Activated CD4-positive, alpha-beta T cell treated with anti-CD3 and anti-CD28 coated beads, Interleukin-2, amount 10 ng/mL, durations not matched to agents 24 days and 14 days (primary cell): ENCODE data around the gene LMBR1. TPM values are rescaled to one million over a fixed set of nuclear protein-coding genes. Genes with fewer than 3 reads are reported as not detected.
"Not testable (repeated sequence)": the region's sequence is repeated elsewhere in the genome, so short reads cannot be mapped to it uniquely, and the experiment has no call there.

Source experiments
- DNase-seq: peaks from one replicate; pipeline ENCODE4 v3.0.0; 2022
- H3K27ac Mint-ChIP-seq: one replicate; pipeline ENCODE4 v1.8.0; 2022; ENCODE audit warnings: mild to moderate bottlenecking, mixed read lengths
- H3K27me3 Mint-ChIP-seq: one replicate; pipeline ENCODE4 v1.8.0; 2022; ENCODE audit warnings: mixed read lengths
- H3K36me3 Mint-ChIP-seq: one replicate; pipeline ENCODE4 v1.8.0; 2022; ENCODE audit warnings: low read depth, mild to moderate bottlenecking, mixed read lengths
- H3K4me1 Mint-ChIP-seq: one replicate; pipeline ENCODE4 v1.8.0; 2021; ENCODE audit warnings: mixed read lengths
- H3K4me3 Mint-ChIP-seq: one replicate; pipeline ENCODE4 v1.8.0; 2022; ENCODE audit warnings: mild to moderate bottlenecking, moderate library complexity, mixed read lengths
- H3K9me3 Mint-ChIP-seq: one replicate; pipeline ENCODE4 v1.8.0; 2021; ENCODE audit warnings: mixed read lengths
- intact Hi-C: fragments of 100-400 bp; cut with micrococcal nuclease; formaldehyde crosslinking; loops from one replicate; pipeline ENCODE4 v1.15.1; 2023
- total RNA-seq: library from RNA; stranded (reverse); gene quantifications from 2 replicates; pipeline ENCODE4 v1.2.3, GENCODE V29; 2022

Gene LMBR1
- total RNA-seq, 1 donor from 2014 or later: 63.6 TPM

DNA sequence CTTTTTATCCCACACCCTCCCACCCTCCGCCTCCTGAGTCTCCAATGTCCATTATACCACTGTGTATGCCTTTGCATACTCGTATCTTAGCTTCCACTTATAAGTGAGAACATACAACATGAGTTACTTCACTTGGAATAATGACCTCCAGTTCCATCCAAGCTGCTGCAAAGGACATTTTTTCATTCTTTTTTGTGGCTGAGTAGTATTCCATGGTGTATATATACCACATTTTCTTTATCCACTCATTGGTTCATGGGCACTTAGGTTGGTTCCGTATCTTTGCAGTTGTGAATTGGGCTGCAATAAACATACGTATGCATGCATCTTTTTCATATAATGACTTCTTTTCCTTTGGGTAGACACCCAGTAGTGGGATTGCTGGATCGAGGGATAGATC lies 245.7 kb downstream of the LMBR1 start:
- intact Hi-C loops, H3K4me3 Mint-ChIP-seq, H3K27ac Mint-ChIP-seq, H3K4me1 Mint-ChIP-seq, H3K9me3 Mint-ChIP-seq, H3K36me3 Mint-ChIP-seq, DNase-seq: not testable (repeated sequence)
- H3K27me3 Mint-ChIP-seq: peaks cover 43% of the 10 kb centered on the region

DNA sequence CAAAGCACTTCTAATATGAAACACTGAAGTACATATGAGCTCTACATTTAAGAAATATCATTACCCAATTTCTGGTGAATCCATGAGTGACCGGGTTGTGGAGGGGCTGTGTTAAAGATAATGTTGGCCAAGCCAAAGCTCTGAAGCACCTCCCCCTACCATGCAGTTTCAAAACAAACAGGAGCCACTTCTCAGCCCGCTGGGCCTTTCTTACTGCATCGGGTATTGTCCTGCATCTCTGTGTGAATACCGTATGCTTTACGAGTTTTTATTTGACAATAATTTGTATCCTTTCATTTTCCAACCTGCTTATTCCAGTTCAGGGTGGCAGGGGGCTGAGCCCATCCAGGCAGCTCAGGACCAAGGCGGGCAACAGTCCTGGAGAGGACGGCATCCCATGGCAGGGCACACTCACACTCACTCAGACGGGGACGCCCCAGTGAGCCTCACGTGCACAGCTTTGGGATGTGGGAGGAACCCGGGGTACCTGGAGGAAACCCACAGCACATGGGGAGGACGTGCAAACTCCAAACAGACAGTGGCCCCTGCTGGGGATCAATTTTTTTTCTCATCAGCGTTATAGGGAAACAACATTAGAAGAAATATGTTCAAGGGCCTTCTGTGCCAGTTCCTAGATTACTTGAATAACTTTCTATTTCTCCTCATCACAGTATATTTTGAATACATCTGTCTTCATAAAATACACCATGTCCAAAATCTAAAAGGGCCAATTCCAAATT lies 250.5 kb downstream of the LMBR1 start:
- peaks cover 34% of the 10 kb centered on the region for H3K4me1 Mint-ChIP-seq
- no peak overlapping the region for H3K27ac Mint-ChIP-seq
- no peak for DNase-seq
- peaks cover 20% of the 10 kb centered on the region for H3K27me3 Mint-ChIP-seq
- H3K36me3 Mint-ChIP-seq: peaks cover 21% of the 10 kb centered on the region
- peaks cover 3% of the 10 kb centered on the region for H3K9me3 Mint-ChIP-seq
- no peak overlapping the region for H3K4me3 Mint-ChIP-seq
- intact Hi-C loops: loop anchor here (5.0 kb wide), 1 partner anchor 110 kb away; no protein-coding TSS in a partner anchor

DNA sequence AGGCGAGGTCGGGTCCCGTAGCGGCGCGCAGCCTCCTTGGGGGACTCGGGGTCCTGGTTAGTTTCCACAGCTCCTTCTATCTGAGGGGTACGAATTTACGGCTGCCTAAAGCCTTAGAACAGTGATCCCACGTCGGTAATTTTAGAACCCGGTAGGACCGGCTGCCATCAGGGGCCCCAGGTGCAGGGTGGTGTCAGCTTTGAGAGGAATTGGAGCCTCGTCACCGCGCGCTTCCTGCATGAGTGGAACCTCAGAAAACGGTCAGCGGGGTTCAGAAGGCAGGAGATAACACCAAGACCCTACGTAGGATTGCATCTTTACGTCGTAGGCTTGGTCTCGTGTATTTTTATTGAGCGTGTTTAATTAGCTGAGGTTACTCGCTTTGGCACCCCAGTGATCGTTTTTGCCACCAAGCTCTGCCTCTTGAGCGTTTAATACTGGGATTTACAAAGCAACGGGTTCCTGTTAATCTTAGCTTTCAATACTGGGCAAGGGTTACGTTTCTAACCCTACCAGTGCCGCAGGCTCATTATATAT lies 252.0 kb downstream of the LMBR1 start:
- H3K4me3 Mint-ChIP-seq: peak overlapping the region; percentile 97
- H3K27ac Mint-ChIP-seq: peak overlapping the region; percentile 99

DNA sequence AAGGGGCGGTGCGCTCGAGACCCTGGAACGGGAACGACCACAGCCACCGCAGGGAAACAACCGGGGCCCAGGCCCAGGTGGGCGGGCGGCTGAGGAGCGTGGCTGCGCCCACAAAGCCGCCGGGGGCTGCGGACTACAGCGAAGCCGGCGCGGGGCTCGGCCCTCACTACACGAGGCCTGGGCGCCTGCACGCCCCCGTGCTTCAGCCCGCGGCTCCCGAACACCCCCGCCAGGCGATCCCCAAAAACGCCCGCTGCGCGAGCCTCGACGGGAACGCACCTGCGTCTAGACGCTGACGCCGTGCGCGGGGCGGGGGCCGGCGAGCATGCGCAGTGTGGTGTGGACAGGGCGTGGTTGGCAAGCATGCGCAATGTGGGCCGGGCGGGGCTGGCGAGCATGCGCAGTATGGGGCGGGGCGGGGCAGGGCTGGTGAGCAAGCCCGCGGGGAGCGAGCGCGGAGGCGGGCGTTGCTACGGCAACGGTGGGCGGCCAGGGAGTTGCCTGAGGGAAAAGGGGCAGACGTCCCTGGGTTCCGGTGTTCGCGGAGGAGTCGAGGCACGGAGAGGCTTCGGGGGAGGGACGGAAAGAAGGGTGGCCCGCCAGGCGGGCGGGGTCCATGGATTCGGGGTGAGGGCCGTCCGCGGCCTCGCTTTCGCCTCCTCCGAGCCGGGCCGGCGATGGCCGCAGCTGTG lies 252.6 kb downstream of the LMBR1 start, which contains the start of gene RNF32:
TSS of gene RNF32 (plus strand) at position 518 of the 692 bp plus-strand sequence. CDS start 3,104 bp downstream, outside the sequence.
- intact Hi-C loops: loop anchor here (1.0 to 5.0 kb wide), 5 partner anchors 27 to 309 kb away; partner anchors contain the start of genes LMBR1 and NOM1

More for the DNA sequence above, 252.0 kb downstream of the LMBR1 start:
- peaks cover 37% of the 10 kb centered on the region for H3K4me1 Mint-ChIP-seq
- DNase-seq: peak; percentile 91
- no peaks in the 10 kb centered on the region for H3K9me3 Mint-ChIP-seq
- peaks cover 22% of the 10 kb centered on the region for H3K36me3 Mint-ChIP-seq
- intact Hi-C loops: loop anchor here (1.0 to 5.0 kb wide), 5 partner anchors 28 to 308 kb away; partner anchors contain the start of genes LMBR1 and NOM1
- peaks cover 12% of the 10 kb centered on the region for H3K27me3 Mint-ChIP-seq

DNA sequence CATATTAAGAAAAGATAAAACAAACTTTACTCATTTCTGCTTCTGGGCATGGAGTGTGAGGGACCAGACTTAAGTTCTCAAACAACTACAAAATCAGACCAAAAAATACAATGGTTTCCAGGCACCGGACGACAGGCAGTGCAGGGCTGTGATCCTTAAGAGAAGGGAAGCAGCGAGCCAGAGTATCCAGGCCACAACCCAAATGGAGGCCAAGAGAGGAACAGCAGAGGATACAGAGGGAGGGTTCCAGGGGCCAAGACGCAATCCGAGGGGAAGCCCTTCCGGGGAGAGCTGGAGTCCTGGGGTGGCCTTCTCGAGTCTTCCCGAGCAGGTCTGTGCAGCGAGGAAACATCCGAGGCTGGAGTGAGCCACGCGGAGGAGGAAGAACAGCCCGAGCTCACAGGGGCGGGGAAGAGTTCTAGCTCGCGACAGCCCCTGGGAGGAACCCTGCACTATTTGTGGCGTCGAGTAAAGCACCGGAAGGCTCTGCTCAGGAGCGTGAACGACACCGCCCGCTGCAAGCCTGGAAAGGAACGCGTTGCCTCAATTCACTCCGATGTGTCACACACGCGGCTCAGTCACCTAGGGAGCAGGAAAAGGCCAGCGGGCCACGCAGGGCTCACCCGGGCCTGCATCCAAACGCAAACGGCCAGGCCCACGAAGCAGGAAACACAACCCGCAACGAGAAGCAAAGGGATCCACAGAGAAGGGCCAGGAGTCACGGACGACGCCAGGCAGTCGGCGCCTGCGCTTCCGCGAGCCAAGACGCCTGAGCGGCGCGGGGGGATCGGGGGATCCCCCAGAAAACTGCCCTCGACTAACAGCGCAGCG lies 253.3 kb downstream of the LMBR1 start:
- Mint-ChIP-seq H3K27me3 (peaks cover 9% of the 10 kb centered on the region), H3K9me3 (no peaks in the 10 kb centered on the region), H3K4me3 (peak overlapping the region; percentile 97), H3K27ac (peak overlapping the region; percentile 99), H3K4me1 (peaks cover 41% of the 10 kb centered on the region), H3K36me3 (peaks cover 24% of the 10 kb centered on the region)
- intact Hi-C loops: loop anchor here (1.0 to 5.0 kb wide), 5 partner anchors 26 to 310 kb away; partner anchors contain the start of genes LMBR1 and NOM1
- DNase-seq: no peak

More for the DNA sequence above, 252.6 kb downstream of the LMBR1 start, which contains the start of gene RNF32:
- Mint-ChIP-seq H3K36me3 (peaks cover 24% of the 10 kb centered on the region), H3K27ac (peak within 1 kb of the TSS; percentile 99), H3K4me3 (peak within 1 kb of the TSS; percentile 97), H3K9me3 (no peaks in the 10 kb centered on the region), H3K4me1 (peaks cover 41% of the 10 kb centered on the region), H3K27me3 (peaks cover 11% of the 10 kb centered on the region)
- peak; percentile 99 for DNase-seq

DNA sequence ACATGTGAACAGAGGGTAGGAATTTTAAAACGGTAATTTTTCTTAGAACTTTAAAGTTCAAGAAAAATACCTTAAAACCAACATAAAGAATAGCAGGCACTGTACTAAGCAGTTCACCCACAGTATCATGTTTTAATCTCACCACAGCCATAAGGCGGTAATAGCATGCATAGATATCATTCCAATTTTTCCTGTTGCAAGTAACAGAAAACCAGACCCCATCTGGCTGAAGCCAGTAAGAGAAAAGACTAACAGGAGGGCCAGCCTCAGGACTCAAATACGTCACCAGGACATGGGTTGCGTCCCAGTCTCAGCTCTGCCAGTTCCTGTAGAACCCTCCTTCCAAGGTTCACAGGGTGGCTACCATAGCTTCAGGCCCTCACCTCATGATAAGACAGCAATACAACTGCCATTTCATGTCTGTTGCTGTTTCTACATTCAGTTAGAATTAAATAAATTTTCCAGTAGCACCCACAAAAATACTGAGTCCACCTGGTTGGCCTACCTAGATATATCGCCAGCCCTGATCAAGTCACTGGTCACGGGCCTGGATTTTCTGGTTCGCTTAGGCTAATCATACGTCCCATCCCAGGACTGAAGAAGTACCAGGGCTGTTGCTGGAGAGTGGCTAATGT lies 254.4 kb downstream of the LMBR1 start:
- H3K27me3 Mint-ChIP-seq: peaks cover 8% of the 10 kb centered on the region
- H3K27ac Mint-ChIP-seq: no peak overlapping the region

DNA sequence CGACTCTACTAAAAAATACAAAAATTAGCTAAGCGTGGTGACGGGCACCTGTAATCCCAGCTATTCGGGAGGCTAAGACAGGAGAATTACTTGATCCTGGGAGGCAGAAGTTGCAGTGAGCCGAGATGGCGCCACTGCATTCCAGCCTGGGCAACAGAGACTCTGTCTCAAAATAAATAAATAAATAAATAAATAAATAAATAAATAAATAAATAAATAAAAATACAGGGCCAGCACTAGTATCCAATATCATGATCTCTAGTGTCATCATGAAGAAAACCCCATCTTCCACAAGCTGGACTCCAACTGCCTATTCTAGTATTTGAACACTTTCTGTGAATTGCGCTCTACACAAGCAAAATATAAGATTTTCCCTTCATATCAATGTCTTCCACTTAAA lies 255.9 kb downstream of the LMBR1 start:
- H3K4me3 Mint-ChIP-seq, DNase-seq, H3K9me3 Mint-ChIP-seq, intact Hi-C loops, H3K27ac Mint-ChIP-seq: not testable (repeated sequence)
- Mint-ChIP-seq H3K4me1 (peaks cover 37% of the 10 kb centered on the region), H3K36me3 (peaks cover 28% of the 10 kb centered on the region), H3K27me3 (peaks cover 11% of the 10 kb centered on the region)

More for the DNA sequence above, 254.4 kb downstream of the LMBR1 start:
- Mint-ChIP-seq H3K4me1 (peaks cover 41% of the 10 kb centered on the region), H3K36me3 (peaks cover 24% of the 10 kb centered on the region), H3K4me3 (peak overlapping the region; percentile 97), H3K9me3 (no peaks in the 10 kb centered on the region)
- no peak for DNase-seq
- intact Hi-C loops: no loop called here

DNA sequence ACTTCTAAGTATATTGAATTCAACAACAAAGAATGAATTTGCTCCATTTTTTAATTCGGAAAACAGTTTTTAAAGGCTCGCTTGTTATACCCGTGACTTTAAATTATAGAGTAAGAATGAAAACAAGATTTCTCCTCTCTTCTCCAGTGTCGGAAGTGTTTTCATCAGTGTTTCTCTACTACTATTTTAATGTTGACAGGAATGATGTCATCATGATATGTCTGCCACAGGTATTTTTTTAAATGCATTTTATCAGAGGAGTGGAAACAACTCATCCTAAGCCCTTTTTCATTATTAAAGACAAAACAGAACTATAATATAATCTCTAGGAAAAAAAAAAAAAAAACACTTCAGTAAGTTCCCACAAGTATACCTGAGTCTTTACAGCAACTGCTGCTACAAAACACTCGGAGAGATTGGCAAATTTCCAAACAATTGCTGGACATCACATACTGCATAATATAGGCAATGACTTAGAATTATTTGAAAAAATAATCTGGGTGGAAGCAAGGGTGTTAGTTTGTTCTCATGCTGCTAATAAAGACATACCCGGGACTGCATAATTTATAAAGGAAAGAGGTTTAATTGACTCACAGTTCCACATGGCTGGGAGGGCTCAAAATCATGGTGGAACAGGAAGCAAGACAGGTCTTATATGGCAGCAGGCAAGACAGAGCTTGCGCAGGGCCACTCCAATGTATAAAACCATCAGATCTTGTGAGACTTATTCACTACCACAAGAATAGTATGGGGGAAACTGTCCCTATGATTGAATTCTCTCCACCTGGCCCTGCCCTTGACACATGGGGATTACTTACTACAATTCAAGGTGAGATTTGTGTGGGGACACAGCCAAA lies 257.2 kb downstream of the LMBR1 start:
- Mint-ChIP-seq H3K4me3 (no peak overlapping the region), H3K9me3 (no peaks in the 10 kb centered on the region), H3K27me3 (peaks cover 11% of the 10 kb centered on the region), H3K4me1 (peaks cover 28% of the 10 kb centered on the region), H3K36me3 (peaks cover 26% of the 10 kb centered on the region), H3K27ac (no peak overlapping the region)
- intact Hi-C loops: no loop called here
- DNase-seq: no peak

DNA sequence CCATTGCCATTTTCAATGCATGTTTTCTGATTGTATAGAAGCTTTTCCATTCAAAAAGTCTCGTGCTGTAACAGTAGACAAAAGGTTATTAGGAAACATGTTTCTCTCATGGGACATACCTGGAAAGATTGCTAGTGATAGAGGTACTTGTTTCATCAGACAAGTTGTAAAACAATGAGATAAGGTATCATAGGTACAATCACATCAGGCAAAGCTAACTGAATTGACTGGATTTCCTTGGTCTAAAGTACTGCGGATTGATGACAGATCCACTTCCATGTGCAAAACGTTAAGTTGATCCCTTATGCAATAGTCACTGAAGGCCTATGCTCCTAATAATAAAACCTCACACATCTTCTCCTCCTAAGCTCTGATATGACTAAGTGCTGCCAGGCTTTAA lies 258.9 kb downstream of the LMBR1 start:
- peaks cover 4% of the 10 kb centered on the region for H3K9me3 Mint-ChIP-seq
- H3K27me3 Mint-ChIP-seq: peaks cover 9% of the 10 kb centered on the region
- H3K27ac Mint-ChIP-seq: no peak overlapping the region
- DNase-seq: no peak
- intact Hi-C loops: no loop called here
- H3K4me3 Mint-ChIP-seq: no peak overlapping the region
- H3K36me3 Mint-ChIP-seq: peaks cover 20% of the 10 kb centered on the region
- peaks cover 18% of the 10 kb centered on the region for H3K4me1 Mint-ChIP-seq

DNA sequence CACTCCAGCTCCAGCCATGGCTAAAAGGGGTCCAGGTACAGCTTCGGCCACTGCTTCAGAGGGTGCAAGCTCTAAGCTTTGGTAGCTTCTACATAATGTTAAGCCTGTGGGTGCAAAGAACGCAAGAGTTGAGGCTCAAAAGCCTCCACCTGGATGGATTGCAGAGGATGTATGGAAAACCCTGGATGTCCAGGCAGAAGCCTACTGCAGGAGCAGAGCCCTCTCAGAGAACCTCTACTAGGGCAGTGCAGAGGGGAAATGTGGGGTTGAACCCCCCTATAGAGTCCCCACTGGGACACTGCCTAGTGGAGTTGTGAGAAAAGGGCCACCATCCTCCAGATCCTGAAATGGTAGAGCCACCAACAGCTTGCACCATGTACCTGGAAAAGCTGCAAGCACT lies 263.1 kb downstream of the LMBR1 start:
- intact Hi-C loops: no loop called here
- H3K27me3 Mint-ChIP-seq: peaks cover 9% of the 10 kb centered on the region
- no peak overlapping the region for H3K4me3 Mint-ChIP-seq
- peaks cover 14% of the 10 kb centered on the region for H3K9me3 Mint-ChIP-seq
- no peak for DNase-seq
- peaks cover 5% of the 10 kb centered on the region for H3K4me1 Mint-ChIP-seq
- H3K27ac Mint-ChIP-seq: no peak overlapping the region
- peaks cover 11% of the 10 kb centered on the region for H3K36me3 Mint-ChIP-seq

DNA sequence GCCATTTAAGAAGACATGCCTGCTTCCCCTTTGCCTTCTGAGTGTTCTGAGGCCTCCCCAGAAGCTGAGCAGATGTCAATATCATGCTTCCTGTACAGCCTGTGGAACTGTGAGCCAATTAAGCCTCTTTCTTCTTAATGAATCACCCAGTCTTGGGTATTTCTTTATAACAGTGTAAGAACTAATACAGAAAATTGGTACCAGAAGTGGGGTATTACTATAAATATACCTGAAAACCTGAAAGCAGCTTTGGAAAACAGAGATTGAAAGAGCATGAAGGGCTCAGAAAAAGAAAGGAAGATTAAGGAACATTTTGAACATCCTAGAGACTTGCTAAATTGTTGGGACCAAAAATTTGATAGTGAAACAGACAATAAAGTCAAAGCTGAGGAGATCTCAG lies 264.4 kb downstream of the LMBR1 start:
- Mint-ChIP-seq H3K4me3 (no peak overlapping the region), H3K27ac (no peak overlapping the region), H3K9me3 (peaks cover 15% of the 10 kb centered on the region), H3K4me1 (peaks cover 12% of the 10 kb centered on the region), H3K36me3 (peaks cover 11% of the 10 kb centered on the region), H3K27me3 (peaks cover 6% of the 10 kb centered on the region)
- no peak for DNase-seq
- intact Hi-C loops: no loop called here
